Measurements from ENCODE around the gene BNIP5. TPM values are rescaled to one million over a fixed set of nuclear protein-coding genes. Genes with fewer than 3 reads are reported as not detected.

Gene BNIP5
- total RNA-seq, 2 experiments from 2014 or later: not detected

GRCh38 chr6:36343109-36343680 is 6.5 kb upstream of the BNIP5 start:
- Histone ChIP-seq H3K36me3 (ENCODE audit: insufficient read depth, low read length) (no peaks in the 10 kb centered on the region), H2AFZ (ENCODE audit: low read length) (no peak overlapping the region), H4K20me1 (ENCODE audit: insufficient read depth, low read length) (no peaks in the 10 kb centered on the region), H3K27ac (ENCODE audit: low read depth, low read length, poor library complexity, severe bottlenecking) (no peak overlapping the region), H3K4me3 (ENCODE audit: low read depth, low read length, poor library complexity, severe bottlenecking) (no peak overlapping the region), H3K4me2 (ENCODE audit: low read length) (no peak overlapping the region), H3K9me2 (ENCODE audit: insufficient read depth, low read length) (no peaks in the 10 kb centered on the region), H3K9me3 (ENCODE audit: low read length) (no peaks in the 10 kb centered on the region), H3K4me1 (ENCODE audit: insufficient read depth, low read length, poor library complexity, severe bottlenecking) (no peaks in the 10 kb centered on the region), H3K79me2 (ENCODE audit: insufficient read depth, low read depth, low read length) (no peaks in the 10 kb centered on the region)
- no peak for DNase-seq (ENCODE audit: low spot score)
- intact Hi-C loops (cut with micrococcal nuclease; ENCODE audit: unreplicated experiment): no loop called here
- no TSS peak for BruUV-seq (replicated peaks)
- POLR2A ChIA-PET: no interaction called here
- CTCF ChIA-PET (ENCODE audit: unreplicated experiment): interaction anchor here (0.6 kb wide), 1 partner anchor 60 kb away, joined by 3 read pairs; no protein-coding TSS in a partner anchor
- TF ChIP-seq CTCF (conservative IDR thresholded peaks at IDR 0.05; ENCODE audit: low read length) (no peak), EZH2phosphoT487 (IDR thresholded peaks at IDR 0.05; ENCODE audit: borderline replicate concordance, low read depth, low read length) (no peak)

GRCh38 chr6:36340618-36341454 is 4.1 kb upstream of the BNIP5 start:
- TF ChIP-seq EZH2phosphoT487 (IDR thresholded peaks at IDR 0.05; ENCODE audit: borderline replicate concordance, low read depth, low read length) (no peak), CTCF (conservative IDR thresholded peaks at IDR 0.05; ENCODE audit: low read length) (peak; percentile 96)
- Histone ChIP-seq H4K20me1 (ENCODE audit: insufficient read depth, low read length) (no peaks in the 10 kb centered on the region), H3K36me3 (ENCODE audit: insufficient read depth, low read length) (no peaks in the 10 kb centered on the region), H3K4me3 (ENCODE audit: low read depth, low read length, poor library complexity, severe bottlenecking) (no peak overlapping the region), H3K4me1 (ENCODE audit: insufficient read depth, low read length, poor library complexity, severe bottlenecking) (no peaks in the 10 kb centered on the region), H3K27ac (ENCODE audit: low read depth, low read length, poor library complexity, severe bottlenecking) (no peak overlapping the region), H2AFZ (ENCODE audit: low read length) (no peak overlapping the region), H3K79me2 (ENCODE audit: insufficient read depth, low read depth, low read length) (no peaks in the 10 kb centered on the region), H3K9me3 (ENCODE audit: low read length) (no peaks in the 10 kb centered on the region), H3K4me2 (ENCODE audit: low read length) (peak overlapping the region; percentile 28; the same call in 1 of the 2 replicates), H3K9me2 (ENCODE audit: insufficient read depth, low read length) (no peaks in the 10 kb centered on the region)
- no TSS peak for BruUV-seq (replicated peaks)
- DNase-seq (ENCODE audit: low spot score): peak; percentile 66
- ChIA-PET POLR2A (interaction anchor here (0.6 kb wide), 1 partner anchor 1721 kb away, joined by 7 read pairs; no protein-coding TSS in a partner anchor), CTCF (ENCODE audit: unreplicated experiment) (interaction anchor here (1.1 kb wide), 2 partner anchors 14 to 24 kb away, joined by 3 to 4 read pairs; no protein-coding TSS in a partner anchor)
- intact Hi-C loops (cut with micrococcal nuclease; ENCODE audit: unreplicated experiment): loop anchor here (1.0 kb wide), 1 partner anchor 19 kb away; no protein-coding TSS in a partner anchor

GRCh38 chr6:36340306-36340617 is 3.6 kb upstream of the BNIP5 start:
- Histone ChIP-seq H3K9me3 (ENCODE audit: low read length) (no peaks in the 10 kb centered on the region), H2AFZ (ENCODE audit: low read length) (no peak overlapping the region), H3K79me2 (ENCODE audit: insufficient read depth, low read depth, low read length) (no peaks in the 10 kb centered on the region), H3K36me3 (ENCODE audit: insufficient read depth, low read length) (no peaks in the 10 kb centered on the region), H3K9me2 (ENCODE audit: insufficient read depth, low read length) (no peaks in the 10 kb centered on the region), H3K4me3 (ENCODE audit: low read depth, low read length, poor library complexity, severe bottlenecking) (no peak overlapping the region), H3K4me2 (ENCODE audit: low read length) (no peak overlapping the region), H3K27ac (ENCODE audit: low read depth, low read length, poor library complexity, severe bottlenecking) (no peak overlapping the region), H3K4me1 (ENCODE audit: insufficient read depth, low read length, poor library complexity, severe bottlenecking) (no peaks in the 10 kb centered on the region), H4K20me1 (ENCODE audit: insufficient read depth, low read length) (no peaks in the 10 kb centered on the region)
- no TSS peak for BruUV-seq (replicated peaks)
- intact Hi-C loops (cut with micrococcal nuclease; ENCODE audit: unreplicated experiment): no loop called here
- ChIA-PET CTCF (ENCODE audit: unreplicated experiment) (no interaction called here), POLR2A (no interaction called here)
- no peak for DNase-seq (ENCODE audit: low spot score)
- TF ChIP-seq CTCF (conservative IDR thresholded peaks at IDR 0.05; ENCODE audit: low read length) (no peak), EZH2phosphoT487 (IDR thresholded peaks at IDR 0.05; ENCODE audit: borderline replicate concordance, low read depth, low read length) (no peak)
